ENCODE results near the gene GCNT4.
A peak's percentile ranks its signal among the peaks of the same experiment; 100 is the strongest.

GCNT4 gene

GRCh38 chr5:75049456-75050351 lies 2.7 kb downstream of the GCNT4 start:
- Histone ChIP-seq H3K36me3 (ENCODE audit: control insufficient read depth in 1 of 2, insufficient read depth in 2 of 2, low read length in 2 of 2) (peaks cover 0 to 12% of the 10 kb centered on the region in 2 donors), H3K9me3 (ENCODE audit: control insufficient read depth in 1 of 2, low read length in 2 of 2) (no peaks in the 10 kb centered on the region), H3K27ac (ENCODE audit: low read length) (no peak overlapping the region), H3K4me1 (ENCODE audit: control insufficient read depth in 1 of 2, insufficient read depth in 2 of 2, low read length in 2 of 2) (peaks cover 0 to 24% of the 10 kb centered on the region in 2 donors), H3K27me3 (ENCODE audit: low read depth, low read length) (no peaks in the 10 kb centered on the region), H3K4me3 (ENCODE audit: low read depth in 1 of 2, low read length in 2 of 2) (no peak overlapping the region)

GRCh38 chr5:75048457-75048953 lies 3.9 kb downstream of the GCNT4 start:
- peaks cover 0 to 17% of the 10 kb centered on the region in 2 donors for H3K4me1 ChIP-seq (ENCODE audit: control insufficient read depth in 1 of 2, insufficient read depth in 2 of 2, low read length in 2 of 2)
- peak overlapping the region; percentile 14 to 16 for H3K4me3 ChIP-seq (ENCODE audit: low read depth in 1 of 2, low read length in 2 of 2)
- H3K27me3 ChIP-seq (ENCODE audit: low read depth, low read length) = no peaks in the 10 kb centered on the region
- no peaks in the 10 kb centered on the region for H3K9me3 ChIP-seq (ENCODE audit: control insufficient read depth in 1 of 2, low read length in 2 of 2)
- no peak overlapping the region for H3K27ac ChIP-seq (ENCODE audit: low read length)
- H3K36me3 ChIP-seq (ENCODE audit: control insufficient read depth in 1 of 2, insufficient read depth in 2 of 2, low read length in 2 of 2) = peaks cover 0 to 12% of the 10 kb centered on the region in 2 donors

GRCh38 chr5:75047356-75047755 lies 5.0 kb downstream of the GCNT4 start:
- Histone ChIP-seq H3K27me3 (ENCODE audit: low read depth, low read length) (no peaks in the 10 kb centered on the region), H3K36me3 (ENCODE audit: control insufficient read depth in 1 of 2, insufficient read depth in 2 of 2, low read length in 2 of 2) (peaks cover 0 to 12% of the 10 kb centered on the region in 2 donors), H3K27ac (ENCODE audit: low read length) (no peak overlapping the region), H3K4me1 (ENCODE audit: control insufficient read depth in 1 of 2, insufficient read depth in 2 of 2, low read length in 2 of 2) (peaks cover 0 to 17% of the 10 kb centered on the region in 2 donors), H3K9me3 (ENCODE audit: control insufficient read depth in 1 of 2, low read length in 2 of 2) (no peaks in the 10 kb centered on the region), H3K4me3 (ENCODE audit: low read depth in 1 of 2, low read length in 2 of 2) (no peak overlapping the region)

GRCh38 chr5:75046366-75047142 lies 5.8 kb downstream of the GCNT4 start:
- Histone ChIP-seq H3K27me3 (ENCODE audit: low read depth, low read length) (no peaks in the 10 kb centered on the region), H3K9me3 (ENCODE audit: control insufficient read depth in 1 of 2, low read length in 2 of 2) (no peaks in the 10 kb centered on the region), H3K4me3 (ENCODE audit: low read depth in 1 of 2, low read length in 2 of 2) (no peak overlapping the region), H3K27ac (ENCODE audit: low read length) (no peak overlapping the region), H3K36me3 (ENCODE audit: control insufficient read depth in 1 of 2, insufficient read depth in 2 of 2, low read length in 2 of 2) (peaks cover 0 to 12% of the 10 kb centered on the region in 2 donors), H3K4me1 (ENCODE audit: control insufficient read depth in 1 of 2, insufficient read depth in 2 of 2, low read length in 2 of 2) (peaks cover 0 to 14% of the 10 kb centered on the region in 2 donors)

- no peaks in the 10 kb centered on the region for H3K27me3 ChIP-seq (ENCODE audit: low read depth, low read length)
- H3K4me3 ChIP-seq (ENCODE audit: low read depth in 1 of 2, low read length in 2 of 2) = no peak overlapping the region
- H3K4me1 ChIP-seq (ENCODE audit: control insufficient read depth in 1 of 2, insufficient read depth in 2 of 2, low read length in 2 of 2) = no peaks in the 10 kb centered on the region
- no peak overlapping the region for H3K27ac ChIP-seq (ENCODE audit: low read length)
- peaks cover 0 to 12% of the 10 kb centered on the region in 2 donors for H3K36me3 ChIP-seq (ENCODE audit: control insufficient read depth in 1 of 2, insufficient read depth in 2 of 2, low read length in 2 of 2)
- H3K9me3 ChIP-seq (ENCODE audit: control insufficient read depth in 1 of 2, low read length in 2 of 2) = no peaks in the 10 kb centered on the region
Observed at GRCh38 chr5:75045071-75045470, 7.3 kb downstream of the GCNT4 start.

DNA sequence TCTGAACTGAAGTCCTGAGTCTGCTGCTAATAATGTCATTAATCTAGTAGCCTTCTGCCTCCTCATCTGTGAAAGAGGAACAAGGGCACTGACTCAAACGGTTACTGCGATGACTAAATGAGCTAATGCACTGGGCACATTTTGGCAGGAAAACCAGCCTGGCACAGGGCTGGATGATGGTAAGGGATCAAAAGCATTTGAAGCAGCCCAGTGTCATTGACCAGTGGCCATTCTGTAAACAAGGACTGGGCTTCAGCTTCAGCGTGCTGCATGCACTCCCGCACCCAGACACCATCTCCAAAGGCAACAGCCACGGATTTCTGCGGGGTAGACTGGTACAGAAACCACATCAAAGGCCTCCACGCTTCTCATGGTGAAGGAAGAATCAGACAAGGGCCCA lies 8.0 kb downstream of the GCNT4 start:
- Histone ChIP-seq H3K27ac (ENCODE audit: low read length) (no peak overlapping the region), H3K9me3 (ENCODE audit: control insufficient read depth in 1 of 2, low read length in 2 of 2) (no peaks in the 10 kb centered on the region), H3K27me3 (ENCODE audit: low read depth, low read length) (no peaks in the 10 kb centered on the region), H3K4me1 (ENCODE audit: control insufficient read depth in 1 of 2, insufficient read depth in 2 of 2, low read length in 2 of 2) (no peaks in the 10 kb centered on the region), H3K36me3 (ENCODE audit: control insufficient read depth in 1 of 2, insufficient read depth in 2 of 2, low read length in 2 of 2) (peaks cover 0 to 12% of the 10 kb centered on the region in 2 donors), H3K4me3 (ENCODE audit: low read depth in 1 of 2, low read length in 2 of 2) (no peak overlapping the region)

DNA sequence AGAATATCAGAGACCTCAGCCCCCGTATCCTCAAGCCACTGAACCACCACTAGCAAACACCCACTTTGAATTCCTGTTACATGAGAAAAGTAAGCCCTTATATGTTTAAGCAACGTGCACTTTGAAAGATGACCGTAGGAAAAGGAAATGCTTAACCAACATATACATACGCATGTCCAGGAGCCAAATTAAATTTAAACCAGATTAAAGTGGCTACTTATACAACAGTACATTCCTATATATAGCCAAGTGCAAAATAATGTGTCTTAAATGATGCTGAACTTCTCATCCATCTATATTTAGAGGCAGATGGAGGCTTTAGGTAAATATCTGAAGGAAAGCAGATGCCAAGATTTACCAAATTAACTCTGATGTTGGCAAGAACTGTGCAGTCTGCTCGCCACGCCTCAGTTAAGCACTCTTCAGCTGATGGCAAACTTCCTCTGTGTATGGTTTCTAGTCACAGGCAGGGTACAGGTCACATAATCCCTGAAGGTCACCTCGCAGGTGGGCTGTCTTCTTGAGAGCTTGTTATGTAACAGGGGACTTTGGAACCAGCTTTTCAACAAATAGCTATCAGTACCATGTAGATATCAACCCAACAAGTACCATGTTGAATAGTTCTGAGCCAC lies 8.6 kb downstream of the GCNT4 start:
- no peaks in the 10 kb centered on the region for H3K9me3 ChIP-seq (ENCODE audit: control insufficient read depth in 1 of 2, low read length in 2 of 2)
- no peaks in the 10 kb centered on the region for H3K27me3 ChIP-seq (ENCODE audit: low read depth, low read length)
- no peaks in the 10 kb centered on the region for H3K4me1 ChIP-seq (ENCODE audit: control insufficient read depth in 1 of 2, insufficient read depth in 2 of 2, low read length in 2 of 2)
- H3K4me3 ChIP-seq (ENCODE audit: low read depth in 1 of 2, low read length in 2 of 2) = no peak overlapping the region
- H3K27ac ChIP-seq (ENCODE audit: low read length) = no peak overlapping the region
- peaks cover 0 to 12% of the 10 kb centered on the region in 2 donors for H3K36me3 ChIP-seq (ENCODE audit: control insufficient read depth in 1 of 2, insufficient read depth in 2 of 2, low read length in 2 of 2)

- peaks cover 0 to 12% of the 10 kb centered on the region in 2 donors for H3K36me3 ChIP-seq (ENCODE audit: control insufficient read depth in 1 of 2, insufficient read depth in 2 of 2, low read length in 2 of 2)
- H3K27ac ChIP-seq (ENCODE audit: low read length) = no peak overlapping the region
- H3K4me3 ChIP-seq (ENCODE audit: low read depth in 1 of 2, low read length in 2 of 2) = no peak overlapping the region
- H3K9me3 ChIP-seq (ENCODE audit: control insufficient read depth in 1 of 2, low read length in 2 of 2) = no peaks in the 10 kb centered on the region
- no peaks in the 10 kb centered on the region for H3K4me1 ChIP-seq (ENCODE audit: control insufficient read depth in 1 of 2, insufficient read depth in 2 of 2, low read length in 2 of 2)
- no peaks in the 10 kb centered on the region for H3K27me3 ChIP-seq (ENCODE audit: low read depth, low read length)
Observed at GRCh38 chr5:75042522-75042921, 9.8 kb downstream of the GCNT4 start.

- Histone ChIP-seq H3K4me3 (ENCODE audit: low read depth in 1 of 2, low read length in 2 of 2) (no peak overlapping the region), H3K27me3 (ENCODE audit: low read depth, low read length) (no peaks in the 10 kb centered on the region), H3K36me3 (ENCODE audit: control insufficient read depth in 1 of 2, insufficient read depth in 2 of 2, low read length in 2 of 2) (peaks cover 0 to 8% of the 10 kb centered on the region in 2 donors), H3K4me1 (ENCODE audit: control insufficient read depth in 1 of 2, insufficient read depth in 2 of 2, low read length in 2 of 2) (no peaks in the 10 kb centered on the region), H3K27ac (ENCODE audit: low read length) (no peak overlapping the region), H3K9me3 (ENCODE audit: control insufficient read depth in 1 of 2, low read length in 2 of 2) (no peaks in the 10 kb centered on the region)
Observed at GRCh38 chr5:75040973-75041372, 11.4 kb downstream of the GCNT4 start.

GRCh38 chr5:75037106-75037505 lies 15.3 kb downstream of the GCNT4 start:
- H3K36me3 ChIP-seq (ENCODE audit: control insufficient read depth in 1 of 2, insufficient read depth in 2 of 2, low read length in 2 of 2) = no peaks in the 10 kb centered on the region
- H3K27me3 ChIP-seq (ENCODE audit: low read depth, low read length) = no peaks in the 10 kb centered on the region
- no peak overlapping the region for H3K4me3 ChIP-seq (ENCODE audit: low read depth in 1 of 2, low read length in 2 of 2)
- H3K27ac ChIP-seq (ENCODE audit: low read length) = no peak overlapping the region
- H3K4me1 ChIP-seq (ENCODE audit: control insufficient read depth in 1 of 2, insufficient read depth in 2 of 2, low read length in 2 of 2) = no peaks in the 10 kb centered on the region
- H3K9me3 ChIP-seq (ENCODE audit: control insufficient read depth in 1 of 2, low read length in 2 of 2) = no peaks in the 10 kb centered on the region

Data from muscle layer of duodenum (tissue), 2 donors.